NCI-H2196 treated with DMSO at 0.1 percent for 48 hours (cell line): Measurements from ENCODE around the gene RNF169.
"Not testable (repeated sequence)": the region's sequence is repeated elsewhere in the genome, so short reads cannot be mapped to it uniquely, and the experiment has no call there.

ENCODE experiments used
- DNase-seq: peaks from one replicate; lab custom pipeline; 2025; ENCODE audit not compliant: unreplicated experiment; lab: John Stamatoyannopoulos, UW

Gene RNF169

GRCh38 chr11:74818283-74818946, 69.8 kb downstream of the RNF169 start:
- no peak for DNase-seq

DNA sequence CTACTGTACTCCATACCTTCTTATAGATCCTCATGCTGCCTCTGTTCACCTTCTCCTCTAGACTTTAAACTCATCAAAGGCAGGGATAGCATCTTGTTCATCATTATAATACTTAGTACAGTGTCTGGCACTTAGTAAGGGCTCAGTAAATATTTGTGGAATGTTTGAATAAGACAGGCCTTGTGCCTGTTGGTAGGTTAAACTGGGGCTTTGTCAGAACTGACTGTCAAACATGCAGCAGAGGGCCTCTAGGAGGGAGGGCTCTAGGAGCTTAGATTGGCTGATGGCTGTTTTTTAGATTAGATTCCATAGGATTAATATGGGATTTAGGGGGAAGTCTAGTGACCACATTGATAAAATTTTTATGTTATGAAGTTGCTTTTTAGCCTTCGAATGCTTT, 70.8 kb downstream of the RNF169 start:
- DNase-seq: no peak

GRCh38 chr11:74820763-74821162, 72.1 kb downstream of the RNF169 start:
- DNase-seq: no peak

DNA sequence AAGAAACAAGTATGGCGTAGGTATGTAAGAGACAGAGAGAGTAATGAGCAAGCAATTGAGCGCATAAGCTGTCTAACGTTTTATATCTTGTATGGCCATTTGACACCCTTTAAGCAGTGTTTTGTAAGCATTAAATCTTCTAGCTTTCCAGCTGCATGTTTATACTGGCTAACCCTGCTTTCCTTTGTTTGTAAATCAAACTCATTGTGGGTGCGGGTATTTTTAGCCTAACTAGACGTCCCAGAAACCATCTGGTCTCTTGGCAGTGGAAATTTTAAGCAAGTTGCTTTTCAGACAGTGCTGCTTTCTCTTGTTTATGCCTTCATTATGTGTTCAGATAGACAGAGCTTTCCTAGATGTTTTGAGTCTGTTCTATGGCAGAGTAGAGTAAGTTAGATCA, 73.5 kb downstream of the RNF169 start:
- DNase-seq: no peak

GRCh38 chr11:74824285-74824982, 75.8 kb downstream of the RNF169 start:
- DNase-seq: no peak

DNA sequence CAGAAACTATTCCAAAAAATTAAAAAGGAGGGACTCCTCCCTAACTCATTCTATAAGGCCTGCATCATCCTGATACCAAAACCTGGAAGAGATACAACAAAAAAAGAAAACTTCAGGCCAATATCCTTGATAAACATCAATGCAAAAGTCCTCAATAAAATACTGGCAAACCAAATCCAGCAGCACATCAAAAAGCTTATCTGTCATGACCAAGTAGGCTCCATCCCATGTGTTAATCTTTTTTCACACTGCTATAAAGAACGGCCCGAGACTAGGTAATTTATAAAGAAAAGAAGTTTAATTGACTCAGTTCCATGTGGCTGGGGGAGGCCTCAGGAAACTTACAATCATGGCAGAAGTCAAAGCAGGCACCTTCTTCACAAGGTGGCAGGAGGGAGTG, 76.9 kb downstream of the RNF169 start:
- DNase-seq: not testable (repeated sequence)

DNA sequence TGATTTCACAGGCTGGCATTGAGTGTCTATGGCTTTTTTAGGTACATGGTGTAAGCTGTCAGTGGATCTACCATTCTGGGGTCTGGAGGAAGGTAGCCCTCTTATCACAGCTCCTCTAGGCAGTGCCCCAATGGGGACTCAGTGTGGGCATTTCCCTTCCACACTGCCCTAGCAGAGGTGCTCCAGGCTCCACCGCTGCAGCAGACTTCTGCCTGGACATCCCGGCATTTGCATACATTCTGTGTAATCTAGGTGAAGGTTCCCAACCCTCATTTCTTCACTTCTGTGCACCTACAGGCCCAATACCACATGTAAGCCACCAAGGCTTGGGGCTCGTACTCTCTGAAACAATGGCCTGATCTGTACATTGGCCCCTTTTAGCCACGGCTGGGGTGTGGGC, 78.3 kb downstream of the RNF169 start:
- DNase-seq: no peak

DNA sequence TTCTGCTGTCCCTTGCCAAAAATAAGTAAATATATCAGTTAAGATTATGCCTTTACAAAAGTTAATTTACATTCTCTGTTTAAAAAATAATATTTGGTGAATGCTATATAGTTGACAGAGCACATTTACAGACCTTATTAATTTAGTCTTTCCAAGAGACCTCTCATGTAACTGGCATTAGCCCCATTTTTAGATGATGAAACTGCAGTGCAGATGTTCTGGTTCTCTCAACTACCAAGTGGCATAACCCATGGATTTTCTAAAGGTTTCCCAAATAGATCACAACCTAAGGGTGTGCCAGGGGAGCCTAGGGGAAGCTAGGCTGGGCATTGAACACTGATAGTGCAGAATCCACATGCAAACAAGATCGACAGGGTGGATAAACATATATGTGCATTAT, 88.5 kb downstream of the RNF169 start:
- DNase-seq: no peak

DNA sequence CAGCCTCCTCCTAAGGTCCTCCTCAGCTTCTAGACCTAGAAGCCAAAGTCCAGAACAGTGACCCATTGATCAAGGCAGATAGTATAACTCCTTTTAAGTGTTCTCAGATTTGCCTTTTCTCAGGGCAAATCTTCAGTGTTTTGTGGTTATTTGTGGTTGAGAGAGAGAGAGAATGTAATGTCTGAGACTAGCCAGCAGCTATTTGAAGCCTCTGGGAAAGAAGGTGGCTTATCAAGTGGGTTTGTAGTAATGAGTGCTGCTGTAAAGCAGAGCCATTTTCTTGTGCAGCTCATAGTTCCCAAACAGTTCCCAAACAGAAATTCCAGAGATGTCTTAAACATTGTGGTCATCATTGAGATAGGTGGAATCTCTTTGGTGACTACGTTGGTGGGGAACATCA, 89.5 kb downstream of the RNF169 start:
- no peak for DNase-seq

DNA sequence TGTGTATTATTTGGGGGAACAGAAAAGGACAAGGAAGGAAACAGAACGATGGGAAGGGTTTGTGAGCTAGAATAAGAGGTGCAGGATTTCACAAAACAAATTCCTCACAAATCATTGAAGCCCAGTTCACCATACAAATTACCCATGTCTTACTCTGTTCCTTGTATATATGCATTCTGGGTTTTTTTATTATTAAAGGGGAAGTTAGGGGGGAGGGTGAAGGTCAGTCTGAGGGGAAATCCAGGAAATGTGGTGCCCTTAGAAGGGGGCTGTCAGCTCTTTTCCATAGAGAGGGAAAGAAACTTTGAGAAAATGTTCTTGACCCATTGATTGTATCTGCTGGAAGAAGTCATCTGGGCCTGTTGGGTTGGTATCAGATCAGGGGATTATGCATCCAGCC, 90.8 kb downstream of the RNF169 start:
- DNase-seq: no peak

DNA sequence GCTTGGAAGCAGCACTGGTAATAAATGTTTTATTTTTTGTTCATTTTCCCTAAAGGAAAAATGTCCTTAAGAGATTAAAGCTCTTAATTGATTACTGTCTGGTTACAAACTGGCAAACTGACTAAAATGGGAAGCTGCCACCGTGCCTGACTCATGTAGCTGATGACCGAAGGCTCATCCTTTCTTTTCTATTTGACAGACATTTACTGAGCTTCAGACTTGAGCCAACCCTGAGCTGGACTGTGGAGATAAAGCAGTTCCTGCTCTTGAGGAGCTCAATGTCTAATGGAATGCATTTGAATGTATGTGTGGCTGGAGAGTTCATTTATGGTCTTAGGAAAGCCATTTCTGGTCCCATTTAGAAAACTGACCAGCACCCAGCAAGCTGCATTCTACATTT, 91.3 kb downstream of the RNF169 start:
- DNase-seq: no peak

- DNase-seq: no peak
Measured at GRCh38 chr11:74840486-74840885, 91.8 kb downstream of the RNF169 start.

- no peak for DNase-seq
Measured at GRCh38 chr11:74842967-74843366, 94.3 kb downstream of the RNF169 start.

- DNase-seq: no peak
Measured at GRCh38 chr11:74844072-74844471, 95.4 kb downstream of the RNF169 start.

GRCh38 chr11:74844865-74845264, 96.2 kb downstream of the RNF169 start:
- no peak for DNase-seq

GRCh38 chr11:74845978-74846517, 97.4 kb downstream of the RNF169 start:
- no peak for DNase-seq

GRCh38 chr11:74846770-74847169, 98.1 kb downstream of the RNF169 start:
- DNase-seq: no peak

GRCh38 chr11:74847395-74847794, 98.7 kb downstream of the RNF169 start:
- DNase-seq: no peak

GRCh38 chr11:74847895-74848294, 99.2 kb downstream of the RNF169 start:
- DNase-seq: no peak

GRCh38 chr11:74849525-74850391, 101.1 kb downstream of the RNF169 start:
- DNase-seq: no peak

- DNase-seq: no peak
Measured at GRCh38 chr11:74853223-74853622, 104.6 kb downstream of the RNF169 start.

GRCh38 chr11:74860743-74861142, 112.1 kb downstream of the RNF169 start:
- no peak for DNase-seq
